HepG2 (cell line): ENCODE results near the gene RNU7-1. TPM values are rescaled to one million over a fixed set of nuclear protein-coding genes. Genes with fewer than 3 reads are reported as not detected.

Source experiments
- ATAC-seq: fragments of 200-7000 bp; cut with Tn5 transposase; 3 replicates; pipeline ENCODE4 v1.9.1; 2020; ENCODE audit warnings: mild to moderate bottlenecking, moderate library complexity
- BruUV-seq: library from RNA; stranded (reverse); fragments of 400-500 nt; replicated peaks from 2 replicates; lab custom pipeline; 2021; lab: Mats Ljungman, UMichigan
- CTCF ChIA-PET: fragments of 300-600 bp; formaldehyde crosslinking; extraction: SDS; loops from one replicate; lab custom pipeline; 2021; ENCODE audit warnings: low total read pairs, inconsistent platforms, low intra/inter-chr PET ratio; lab: Yijun Ruan, JAX
- POLR2A ChIA-PET: fragments of 350-600 bp; sonication (Branson Sonifier 250); formaldehyde crosslinking; loops from one replicate; lab custom pipeline; 2020; ENCODE audit warnings: antibody characterized with exemption, inconsistent platforms; lab: Yijun Ruan, JAX
- DNase-seq: peaks from one replicate; pipeline ENCODE4 v3.0.0-alpha.2; 2015; ENCODE audit warnings: low spot score
- FAIRE-seq: peaks from 3 replicates; lab custom pipeline; 2011; peaks lifted over from hg19 to GRCh38; lab: Jason Lieb, UNC
- H2AFZ ChIP-seq: one replicate; pipeline ENCODE4 v1.6.1; 2011; ENCODE audit warnings: low read length, inconsistent platforms
- H3K27ac ChIP-seq: fragments of 300-600 bp; 3 replicates; pipeline ENCODE4 v1.8.0; 2011; ENCODE audit warnings: mixed run types, mild to moderate bottlenecking, mixed read lengths, low read length, inconsistent platforms; ENCODE audit not compliant: insufficient read depth; ENCODE audit errors: extremely low read length
- H3K27me3 ChIP-seq, 2 experiments: fragments of 200-600 bp in 1 of 2; 2 replicates in 1 of 2; 3 replicates in 1 of 2; pipeline versions ENCODE4 v1.6.0 to v1.8.0; 2011; ENCODE audit warnings: low read length in 2 of 2, mild to moderate bottlenecking in 2 of 2, moderate library complexity in 2 of 2, inconsistent platforms in 1 of 2; ENCODE audit not compliant: insufficient read depth in 2 of 2, control insufficient read depth in 1 of 2
- H3K36me3 ChIP-seq, 2 experiments: fragments of 200-600 bp in 1 of 2; replicated peaks in 1 of 2; 2 replicates in 1 of 2; 3 replicates in 1 of 2; pipeline versions ENCODE4 v1.5.1 to v1.8.0; 2011; ENCODE audit warnings: low read length in 2 of 2, inconsistent platforms in 1 of 2; ENCODE audit not compliant: insufficient read depth in 2 of 2, control insufficient read depth in 1 of 2
- H3K4me1 ChIP-seq: 2 replicates; pipeline ENCODE4 v1.5.1; 2012; ENCODE audit warnings: low read length, inconsistent platforms; ENCODE audit not compliant: insufficient read depth
- H3K4me2 ChIP-seq: 2 replicates; pipeline ENCODE4 v1.6.0; 2011; ENCODE audit warnings: low read depth, low read length, inconsistent platforms
- H3K4me3 ChIP-seq, 3 experiments: fragments of 200-600 bp in 1 of 3; sonication (generic), shearing (Covaris generic) in 1 of 3; replicated peaks in 1 of 3; 2 replicates each; pipeline ENCODE4 v1.5.1; 2011 to 2016; ENCODE audit warnings: low read length in 3 of 3, inconsistent platforms in 2 of 3, low read depth in 2 of 3, mild to moderate bottlenecking in 2 of 3, control low read depth in 1 of 3, mixed read lengths in 1 of 3; ENCODE audit not compliant: insufficient read depth in 1 of 3
- H3K79me2 ChIP-seq: one replicate; pipeline ENCODE4 v1.6.1; 2011; ENCODE audit warnings: low read length, inconsistent platforms; ENCODE audit not compliant: insufficient read depth
- H3K9ac ChIP-seq: 2 replicates; pipeline ENCODE4 v1.6.0; 2011; ENCODE audit warnings: mild to moderate bottlenecking, low read depth, low read length, inconsistent platforms; ENCODE audit not compliant: insufficient read depth
- H3K9me3 ChIP-seq: 2 replicates; pipeline ENCODE4 v1.5.1; 2012; ENCODE audit warnings: mild to moderate bottlenecking, low read length
- H4K20me1 ChIP-seq: 2 replicates; pipeline ENCODE4 v1.6.0; 2011; ENCODE audit warnings: inconsistent platforms, mild to moderate bottlenecking, low read length, moderate library complexity; ENCODE audit not compliant: insufficient read depth
- HIVEP1 ChIP-seq: sonication (generic); formaldehyde crosslinking; IDR thresholded peaks from 2 replicates; pipeline ENCODE4 v1.4.0; 2020; ENCODE audit warnings: mild to moderate bottlenecking, missing genetic modification reagents
- ZNF121 ChIP-seq: sonication (generic); formaldehyde crosslinking; IDR thresholded peaks from 2 replicates; pipeline ENCODE4 v1.5.0; 2020; ENCODE audit warnings: mild to moderate bottlenecking, missing genetic modification reagents
- WGBS: methylation state at CpG from one replicate; pipeline ENCODE4 v1.1.6; 2017; ENCODE audit warnings: low lambda C conversion rate; 5-methylcytosine and 5-hydroxymethylcytosine counted together
- in situ Hi-C: cut with HindIII; loops from 2 replicates; pipeline ENCODE4 v1.10.0; 2017; ENCODE audit warnings: low pct_unique_long_range_greater_than_20kb; ENCODE audit not compliant: extremely low pct_ligation_motif_present
- intact Hi-C: fragments of 100-400 bp; cut with micrococcal nuclease; formaldehyde crosslinking; loops from one replicate; pipeline ENCODE4 v1.10.0; 2022; ENCODE audit not compliant: unreplicated experiment
- polyA plus RNA-seq, 8 experiments: library from polyadenylated mRNA; depleted of rRNA in 3 of 8; stranded (reverse) in 7 of 8; unstranded in 1 of 8; fragments of >200 nt; fragmentation: Illumina TruSeq in 4 of 8; extraction: Trizol in 4 of 8; gene quantifications; 2 replicates each; pipeline versions ENCODE4 v1.2.1 to v1.2.3, GENCODE V29; 2011 to 2016; ENCODE audit warnings: low read depth in 4 of 8, missing spikeins in 1 of 8, mixed read lengths in 1 of 8; ENCODE audit not compliant: insufficient read depth in 1 of 8
- total RNA-seq, 5 experiments: library from RNA; depleted of rRNA; stranded (reverse); fragments of >200 nt; fragmentation: Illumina TruSeq; extraction: Trizol; gene quantifications; 2 replicates each; pipeline ENCODE4 v1.2.3, GENCODE V29; 2016; ENCODE audit warnings: low read depth in 1 of 5
- TF ChIP-seq, protein P1 (sequence below): sonication (generic); formaldehyde crosslinking; IDR thresholded peaks from 2 replicates; pipeline ENCODE4 v1.4.0; 2020; ENCODE audit warnings: missing genetic modification reagents
- TF ChIP-seq, protein P2 (sequence below), 2 experiments: sonication (generic) in 1 of 2; formaldehyde crosslinking in 1 of 2; IDR thresholded peaks; 2 replicates each; pipeline versions ENCODE4 v1.6.1 to v1.9.0; 2014 to 2022; ENCODE audit warnings: antibody characterized with exemption in 1 of 2, borderline replicate concordance in 1 of 2, inconsistent platforms in 1 of 2, low read depth in 1 of 2, missing genetic modification reagents in 1 of 2

The RNU7-1 gene
- total and polyA plus RNA-seq, 2 of the 13 experiments (the other 11 are each of a cell fraction or from before 2014, with no cell fraction given), result not detected

DNA sequence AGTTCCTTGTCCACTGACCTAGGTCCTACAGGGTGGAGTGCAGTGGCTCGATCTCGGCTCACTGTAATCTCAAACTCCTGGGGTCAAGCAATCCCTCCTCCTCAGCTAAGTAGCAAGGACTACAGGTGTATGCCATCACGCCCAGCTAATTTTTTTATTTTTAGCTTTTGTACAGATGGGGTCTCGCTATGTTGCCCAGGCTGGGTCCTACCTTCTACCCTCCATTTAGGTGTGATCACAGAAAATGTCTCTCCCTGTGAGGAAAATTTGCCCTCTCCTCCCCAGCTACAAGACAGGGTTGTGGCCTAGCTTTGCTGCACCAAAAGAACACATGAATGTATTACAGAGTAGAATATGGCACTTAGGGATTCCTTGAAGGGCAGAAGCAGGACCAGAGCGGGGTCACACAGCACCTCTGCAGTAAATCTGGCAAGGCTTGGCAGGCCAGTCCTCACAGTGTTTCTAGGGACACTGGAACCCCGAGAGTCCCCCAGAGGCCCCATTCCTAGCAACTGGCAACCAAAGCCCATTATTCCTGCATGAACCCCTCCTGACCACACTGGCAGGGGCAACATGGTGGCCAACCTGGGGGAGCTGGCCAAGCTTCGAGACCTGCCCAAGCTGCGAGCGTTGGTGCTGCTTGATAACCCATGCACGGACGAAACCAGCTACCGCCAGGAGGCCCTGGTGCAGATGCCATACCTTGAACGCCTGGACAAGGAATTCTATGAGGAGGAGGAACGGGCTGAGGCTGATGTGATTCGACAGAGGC, 31.3 kb upstream of the RNU7-1 start:
- no peak for ATAC-seq
- Histone ChIP-seq H2AFZ (no peak overlapping the region), H3K4me3 (0 out of 6 replicates have a peak overlapping the region, but pooled peaks of 1 of the 3 experiments have one; percentile 77), H3K4me2 (peak overlapping the region; percentile 96; the same call in 1 of the 2 replicates), H3K27ac (no peak overlapping the region), H3K27me3 (no peaks in the 10 kb centered on the region), H3K9me3 (no peaks in the 10 kb centered on the region), H3K9ac (no peak overlapping the region), H4K20me1 (no peaks in the 10 kb centered on the region), H3K36me3 (peaks cover 2 to 11% of the 10 kb centered on the region in 2 experiments; a peak in 3 of 5 replicates)
- no TSS peak for BruUV-seq
- intact Hi-C loops, result no loop called here
- CTCF ChIA-PET, result no interaction called here
- no peak for DNase-seq
- TF ChIP-seq, protein P1, sequence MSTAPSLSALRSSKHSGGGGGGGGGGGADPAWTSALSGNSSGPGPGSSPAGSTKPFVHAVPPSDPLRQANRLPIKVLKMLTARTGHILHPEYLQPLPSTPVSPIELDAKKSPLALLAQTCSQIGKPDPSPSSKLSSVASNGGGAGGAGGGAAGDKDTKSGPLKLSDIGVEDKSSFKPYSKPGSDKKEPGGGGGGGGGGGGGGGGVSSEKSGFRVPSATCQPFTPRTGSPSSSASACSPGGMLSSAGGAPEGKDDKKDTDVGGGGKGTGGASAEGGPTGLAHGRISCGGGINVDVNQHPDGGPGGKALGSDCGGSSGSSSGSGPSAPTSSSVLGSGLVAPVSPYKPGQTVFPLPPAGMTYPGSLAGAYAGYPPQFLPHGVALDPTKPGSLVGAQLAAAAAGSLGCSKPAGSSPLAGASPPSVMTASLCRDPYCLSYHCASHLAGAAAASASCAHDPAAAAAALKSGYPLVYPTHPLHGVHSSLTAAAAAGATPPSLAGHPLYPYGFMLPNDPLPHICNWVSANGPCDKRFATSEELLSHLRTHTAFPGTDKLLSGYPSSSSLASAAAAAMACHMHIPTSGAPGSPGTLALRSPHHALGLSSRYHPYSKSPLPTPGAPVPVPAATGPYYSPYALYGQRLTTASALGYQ, result no peak
- TF ChIP-seq ZNF121 (CRISPR knock-in tag) (0 out of 2 replicates have a peak, but pooled peaks have one; percentile 12), HIVEP1 (no peak)
- TF ChIP-seq, protein P2, sequence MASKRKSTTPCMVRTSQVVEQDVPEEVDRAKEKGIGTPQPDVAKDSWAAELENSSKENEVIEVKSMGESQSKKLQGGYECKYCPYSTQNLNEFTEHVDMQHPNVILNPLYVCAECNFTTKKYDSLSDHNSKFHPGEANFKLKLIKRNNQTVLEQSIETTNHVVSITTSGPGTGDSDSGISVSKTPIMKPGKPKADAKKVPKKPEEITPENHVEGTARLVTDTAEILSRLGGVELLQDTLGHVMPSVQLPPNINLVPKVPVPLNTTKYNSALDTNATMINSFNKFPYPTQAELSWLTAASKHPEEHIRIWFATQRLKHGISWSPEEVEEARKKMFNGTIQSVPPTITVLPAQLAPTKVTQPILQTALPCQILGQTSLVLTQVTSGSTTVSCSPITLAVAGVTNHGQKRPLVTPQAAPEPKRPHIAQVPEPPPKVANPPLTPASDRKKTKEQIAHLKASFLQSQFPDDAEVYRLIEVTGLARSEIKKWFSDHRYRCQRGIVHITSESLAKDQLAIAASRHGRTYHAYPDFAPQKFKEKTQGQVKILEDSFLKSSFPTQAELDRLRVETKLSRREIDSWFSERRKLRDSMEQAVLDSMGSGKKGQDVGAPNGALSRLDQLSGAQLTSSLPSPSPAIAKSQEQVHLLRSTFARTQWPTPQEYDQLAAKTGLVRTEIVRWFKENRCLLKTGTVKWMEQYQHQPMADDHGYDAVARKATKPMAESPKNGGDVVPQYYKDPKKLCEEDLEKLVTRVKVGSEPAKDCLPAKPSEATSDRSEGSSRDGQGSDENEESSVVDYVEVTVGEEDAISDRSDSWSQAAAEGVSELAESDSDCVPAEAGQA (IDR thresholded peaks at IDR 0.05; ENCODE audit: low read depth), result no peak
- TF ChIP-seq, protein P2 (CRISPR knock-in tag; IDR thresholded peaks at IDR 0.05; ENCODE audit: borderline replicate concordance), result no peak
- TF ChIP-seq, all 625 proteins: peak for 1
- WGBS, result 90% methylated on average over 14 of the region's 15 CpGs
- no peak for FAIRE-seq
- Histone ChIP-seq H3K4me1 (peaks cover 48% of the 10 kb centered on the region), H3K79me2 (peaks cover 17% of the 10 kb centered on the region)
- in situ Hi-C loops, result no loop called here
- POLR2A ChIA-PET, result interaction anchor here (1.5 to 3.1 kb wide), 3 partner anchors 34 to 60 kb away, joined by 5 to 13 read pairs (median 9); partner anchors contain the start of genes SPSB2 and USP5
